HepG2 (cell line): ENCODE measurements around the gene MON1A. TPM values are rescaled to one million over a fixed set of nuclear protein-coding genes. Genes with fewer than 3 reads are reported as not detected.
A peak's percentile ranks its signal among the peaks of the same experiment; 100 is the strongest.

ENCODE experiments used
- ARID5B ChIP-seq: IDR thresholded peaks from 2 replicates; pipeline ENCODE4 v1.4.0; 2020; ENCODE audit warnings: mild to moderate bottlenecking, missing genetic modification reagents
- CENPBD1 ChIP-seq: sonication (generic); formaldehyde crosslinking; IDR thresholded peaks from 2 replicates; pipeline ENCODE4 v1.8.0; 2022; ENCODE audit warnings: missing genetic modification reagents, low read depth, mild to moderate bottlenecking, borderline replicate concordance
- DRAP1 ChIP-seq: IDR thresholded peaks from 2 replicates; pipeline ENCODE4 v1.6.1; 2016; ENCODE audit warnings: missing genetic modification reagents, missing compliant biosample characterization
- ERF ChIP-seq: IDR thresholded peaks from 2 replicates; pipeline ENCODE4 v1.6.1; 2018; ENCODE audit warnings: missing biosample characterization, missing genetic modification reagents
- GATA4 ChIP-seq: sonication (generic); IDR thresholded peaks from 2 replicates; pipeline ENCODE4 v1.6.1; 2016; ENCODE audit warnings: antibody characterized with exemption, low read depth, borderline replicate concordance
- HDAC1 ChIP-seq: sonication (generic); formaldehyde crosslinking; IDR thresholded peaks from 2 replicates; pipeline ENCODE4 v1.5.1; 2020; ENCODE audit warnings: mild to moderate bottlenecking, missing genetic modification reagents
- HNRNPH1 ChIP-seq: fragments of 200-400 bp; formaldehyde crosslinking; optimal IDR thresholded peaks from 2 replicates; pipeline ENCODE3; 2017; ENCODE audit warnings: mild to moderate bottlenecking, low read depth, low read length
- KDM5A ChIP-seq: fragments of 200-600 bp; sonication (generic); IDR thresholded peaks from 2 replicates; pipeline ENCODE4 v1.7.0; 2018; ENCODE audit warnings: antibody characterized with exemption, mild to moderate bottlenecking, low read length, borderline replicate concordance
- POGZ ChIP-seq: sonication (generic); formaldehyde crosslinking; IDR thresholded peaks from 2 replicates; pipeline ENCODE4 v1.4.0; 2020; ENCODE audit warnings: mild to moderate bottlenecking, missing genetic modification reagents
- SAFB2 ChIP-seq: sonication (generic); formaldehyde crosslinking; IDR thresholded peaks from 2 replicates; pipeline ENCODE4 v1.5.1; 2020; ENCODE audit warnings: missing genetic modification reagents, low read depth, mild to moderate bottlenecking, borderline replicate concordance
- TRIM22 ChIP-seq: fragments of 450-650 bp; IDR thresholded peaks from 2 replicates; pipeline ENCODE4 v1.6.1; 2017
- TRIM24 ChIP-seq: sonication (generic); formaldehyde crosslinking; IDR thresholded peaks from 2 replicates; pipeline ENCODE4 v1.8.0; 2022; ENCODE audit warnings: mild to moderate bottlenecking, missing genetic modification reagents
- ZBTB2 ChIP-seq: sonication (generic); formaldehyde crosslinking; IDR thresholded peaks from 2 replicates; pipeline ENCODE4 v1.8.0; 2022; ENCODE audit warnings: low read depth, missing genetic modification reagents
- ZBTB3 ChIP-seq: sonication (generic); formaldehyde crosslinking; IDR thresholded peaks from 2 replicates; pipeline ENCODE4 v1.4.0; 2020; ENCODE audit warnings: low read depth, mild to moderate bottlenecking, moderate library complexity, missing genetic modification reagents, borderline replicate concordance
- ZNF101 ChIP-seq: sonication (generic); formaldehyde crosslinking; IDR thresholded peaks from 2 replicates; pipeline ENCODE4 v1.4.0; 2020; ENCODE audit warnings: mild to moderate bottlenecking, low read depth, missing genetic modification reagents, borderline replicate concordance
- ZNF382 ChIP-seq: sonication (generic); formaldehyde crosslinking; IDR thresholded peaks from 2 replicates; pipeline ENCODE4 v1.5.0; 2020; ENCODE audit warnings: missing genetic modification reagents, mild to moderate bottlenecking, borderline replicate concordance
- ZNF556 ChIP-seq: sonication (generic); formaldehyde crosslinking; IDR thresholded peaks from 2 replicates; pipeline ENCODE4 v1.4.0; 2020; ENCODE audit warnings: mild to moderate bottlenecking, missing genetic modification reagents, borderline replicate concordance
- ZNF768 ChIP-seq: sonication (generic); formaldehyde crosslinking; IDR thresholded peaks from 2 replicates; pipeline ENCODE4 v1.4.0; 2020; ENCODE audit warnings: missing genetic modification reagents
- polyA plus RNA-seq, 8 experiments: library from polyadenylated mRNA; depleted of rRNA in 3 of 8; stranded (reverse) in 7 of 8; unstranded in 1 of 8; fragments of >200 nt; fragmentation: Illumina TruSeq in 4 of 8; extraction: Trizol in 4 of 8; gene quantifications; 2 replicates each; pipeline versions ENCODE4 v1.2.1 to v1.2.3, GENCODE V29; 2011 to 2016; ENCODE audit warnings: low read depth in 4 of 8, missing spikeins in 1 of 8, mixed read lengths in 1 of 8; ENCODE audit not compliant: insufficient read depth in 1 of 8
- total RNA-seq, 5 experiments: library from RNA; depleted of rRNA; stranded (reverse); fragments of >200 nt; fragmentation: Illumina TruSeq; extraction: Trizol; gene quantifications; 2 replicates each; pipeline ENCODE4 v1.2.3, GENCODE V29; 2016; ENCODE audit warnings: low read depth in 1 of 5

Gene MON1A
- total and polyA plus RNA-seq, 2 of the 13 experiments (the other 11 are each of a cell fraction or from before 2014, with no cell fraction given), result 4.6 to 9.0 TPM

- TF ChIP-seq ZBTB2 (CRISPR knock-in tag) (peak; percentile 97), KDM5A (peak; percentile 69; the same call in 1 of the 2 replicates), DRAP1 (CRISPR knock-in tag) (peak; percentile 58; the same call in 1 of the 2 replicates), SAFB2 (peak; percentile 75; the same call in 1 of the 2 replicates), ZBTB3 (CRISPR knock-in tag) (no peak; the same call in 1 of the 2 replicates), ZNF556 (CRISPR knock-in tag) (peak; percentile 47; the same call in 1 of the 2 replicates), ZNF101 (CRISPR knock-in tag) (no peak), ZNF382 (no peak), ZNF768 (CRISPR knock-in tag) (peak; percentile 84), HNRNPH1 (no peak), POGZ (CRISPR knock-in tag) (peak; percentile 88), HDAC1 (CRISPR knock-in tag) (peak; percentile 92), ARID5B (CRISPR knock-in tag) (no peak), TRIM24 (CRISPR knock-in tag) (no peak), TRIM22 (no peak), CENPBD1 (CRISPR knock-in tag) (no peak), GATA4 (no peak), ERF (CRISPR knock-in tag) (0 out of 2 replicates have a peak, but pooled peaks have one; percentile 85)
Observed at GRCh38 chr3:49939858-49940666, 10.5 kb upstream of the MON1A start, which contains the start of gene RBM6 (continued).
